HPDE6-E6E7 (cell line): ENCODE measurements around the gene SSTR4.

Experiments used
- DNase-seq: peaks from one replicate; pipeline ENCODE4 v3.0.0; 2011; ENCODE audit warnings: missing footprints; ENCODE audit errors: extremely low spot score

The SSTR4 gene

DNA sequence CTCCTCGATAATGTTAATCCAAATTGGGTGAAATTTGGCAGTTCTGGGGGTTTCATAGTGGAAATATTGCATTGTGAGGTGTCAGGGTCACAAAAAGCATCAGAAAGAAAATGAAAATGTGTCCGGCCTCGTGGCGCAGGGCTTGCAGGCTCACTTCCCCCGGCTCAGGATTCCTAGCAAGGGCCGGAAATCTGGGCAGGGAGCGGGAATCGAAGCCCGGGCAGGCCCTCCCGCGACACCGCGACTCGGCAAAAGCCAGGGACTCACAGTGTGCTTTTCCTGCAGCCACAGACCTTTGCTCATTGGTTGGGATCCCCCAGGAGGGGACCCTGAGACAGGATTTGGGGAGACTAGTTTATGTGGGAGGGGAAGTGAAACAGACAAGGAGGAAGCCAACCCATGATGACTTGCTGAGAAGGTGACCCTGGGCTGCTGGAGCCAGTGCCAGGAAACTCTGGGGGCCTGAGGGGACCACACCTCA lies 51.9 kb downstream of the SSTR4 start:
- DNase-seq, result no peak

DNA sequence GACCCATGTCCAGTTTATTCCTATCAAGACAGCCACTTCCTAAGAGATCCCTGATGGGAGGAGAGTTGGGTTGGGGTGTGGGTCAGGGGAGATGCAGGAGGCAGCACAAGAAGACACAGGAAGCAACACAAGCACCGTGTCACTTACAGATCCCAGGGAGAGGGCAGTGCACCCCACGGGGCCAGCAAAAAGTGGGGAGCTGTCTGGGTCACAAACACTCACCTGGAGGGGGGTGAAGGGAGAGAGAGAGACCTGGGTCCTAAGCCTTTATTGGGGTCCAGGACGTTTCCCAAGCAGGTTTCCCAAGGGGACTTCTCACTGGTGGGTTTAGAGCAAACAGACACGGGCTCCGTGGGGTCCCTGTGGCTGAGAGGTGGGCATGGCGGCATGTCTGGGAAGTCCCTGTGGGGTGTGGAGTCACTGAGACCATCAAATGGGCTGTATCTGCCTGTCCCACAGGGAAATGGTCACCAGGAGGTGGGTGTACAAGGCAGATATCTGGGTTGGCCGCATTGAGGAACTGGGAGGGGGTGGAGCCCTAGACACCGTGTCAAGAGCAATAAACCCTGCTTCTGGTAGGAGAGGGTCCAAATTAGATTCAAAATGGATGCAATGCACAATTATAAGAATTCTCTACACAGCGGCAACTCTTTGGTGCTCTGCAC lies 52.6 kb downstream of the SSTR4 start:
- DNase-seq, result no peak
